Activated naive CD8-positive, alpha-beta T cell treated with anti-CD3 and anti-CD28 coated beads for 36 hours (primary cell): Measurements from ENCODE around the gene DMBX1. TPM values are rescaled to one million over a fixed set of nuclear protein-coding genes. Genes with fewer than 3 reads are reported as not detected.
A peak's percentile ranks its signal among the peaks of the same experiment; 100 is the strongest.

ENCODE experiments used
- DNase-seq: peaks from one replicate; pipeline ENCODE4 v3.0.0; 2021
- H3K27ac Mint-ChIP-seq: one replicate; pipeline ENCODE4 v1.8.0; 2022; ENCODE audit warnings: mild to moderate bottlenecking, moderate library complexity, mixed read lengths
- H3K27me3 Mint-ChIP-seq: one replicate; pipeline ENCODE4 v1.8.0; 2022; ENCODE audit warnings: mild to moderate bottlenecking, mixed read lengths
- H3K36me3 Mint-ChIP-seq: one replicate; pipeline ENCODE4 v1.8.0; 2021; ENCODE audit warnings: mild to moderate bottlenecking, mixed read lengths
- H3K4me1 Mint-ChIP-seq: one replicate; pipeline ENCODE4 v1.8.0; 2021; ENCODE audit warnings: mixed read lengths
- H3K4me3 Mint-ChIP-seq: one replicate; pipeline ENCODE4 v1.8.0; 2022; ENCODE audit warnings: mild to moderate bottlenecking, moderate library complexity, mixed read lengths
- H3K9me3 Mint-ChIP-seq: one replicate; pipeline ENCODE4 v1.8.0; 2022; ENCODE audit warnings: mixed read lengths
- total RNA-seq, 2 experiments: library from RNA; stranded (reverse); gene quantifications; one replicate each; pipeline ENCODE4 v1.2.3, GENCODE V29; 2021

The DMBX1 gene
- total RNA-seq, 2 experiments from 2014 or later: not detected

- Mint-ChIP-seq H3K36me3 (no peaks in the 10 kb centered on the region), H3K4me1 (peaks cover 3% of the 10 kb centered on the region), H3K4me3 (no peak overlapping the region), H3K27ac (no peak overlapping the region), H3K9me3 (no peaks in the 10 kb centered on the region), H3K27me3 (peaks cover 44% of the 10 kb centered on the region)
- no peak for DNase-seq
Measured at GRCh38 chr1:46453449-46453848, 36.2 kb upstream of the DMBX1 start.

DNA sequence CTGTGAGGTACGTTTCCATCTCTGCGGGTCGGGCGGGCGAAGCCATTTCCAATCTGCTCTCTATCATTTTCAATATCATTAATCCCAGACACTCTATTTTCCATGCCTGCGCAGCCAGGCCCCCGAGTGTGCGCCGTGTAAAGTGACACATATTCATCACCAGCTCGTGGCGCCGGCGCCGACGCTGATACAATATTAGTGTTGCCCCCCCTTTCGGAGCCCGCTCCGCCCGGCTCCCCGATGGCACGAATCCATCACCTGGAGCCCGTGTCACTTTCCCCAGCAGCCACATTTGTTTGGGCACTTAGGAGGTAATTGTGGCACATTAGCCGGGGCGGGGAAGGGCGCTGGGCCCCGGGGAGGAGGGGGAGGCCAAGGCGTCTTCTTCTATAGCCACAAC is 33.7 kb upstream of the DMBX1 start:
- Mint-ChIP-seq H3K36me3 (no peaks in the 10 kb centered on the region), H3K4me1 (no peaks in the 10 kb centered on the region), H3K27me3 (peaks cover 36% of the 10 kb centered on the region), H3K27ac (no peak overlapping the region), H3K9me3 (no peaks in the 10 kb centered on the region), H3K4me3 (no peak overlapping the region)
- DNase-seq: no peak

DNA sequence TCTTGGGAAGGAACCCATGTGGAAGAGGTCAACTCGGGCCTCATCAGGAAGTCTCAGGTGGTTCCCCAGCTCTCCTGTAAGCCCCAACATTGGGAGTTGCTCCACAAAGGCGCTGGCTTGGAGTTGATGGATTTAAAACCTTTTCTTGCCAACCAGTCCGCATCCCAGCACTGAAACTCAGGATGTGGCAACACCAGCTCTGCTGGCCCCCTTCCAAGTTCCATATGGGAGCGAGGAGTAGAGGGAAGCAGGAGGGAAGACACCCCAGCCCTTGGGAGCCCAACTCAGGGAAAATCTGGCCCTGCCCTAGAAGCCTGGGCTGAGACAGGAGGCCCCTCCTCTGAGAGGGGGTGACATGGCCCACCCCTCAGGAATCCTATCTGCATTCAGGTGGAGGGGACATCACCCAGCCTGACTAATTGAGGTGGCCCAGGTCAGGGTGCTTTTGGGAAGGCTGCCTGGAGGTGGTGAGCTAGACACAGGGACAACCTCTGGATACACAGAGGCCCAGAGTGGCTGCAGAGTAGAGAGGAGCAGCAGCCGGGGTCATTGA is 33.1 kb upstream of the DMBX1 start:
- Mint-ChIP-seq H3K27me3 (peaks cover 33% of the 10 kb centered on the region), H3K4me1 (no peaks in the 10 kb centered on the region), H3K36me3 (no peaks in the 10 kb centered on the region), H3K4me3 (no peak overlapping the region), H3K27ac (no peak overlapping the region), H3K9me3 (no peaks in the 10 kb centered on the region)
- DNase-seq: no peak

GRCh38 chr1:46457178-46457577 is 32.5 kb upstream of the DMBX1 start:
- Mint-ChIP-seq H3K4me3 (no peak overlapping the region), H3K27ac (no peak overlapping the region), H3K9me3 (no peaks in the 10 kb centered on the region), H3K27me3 (peaks cover 27% of the 10 kb centered on the region), H3K4me1 (no peaks in the 10 kb centered on the region), H3K36me3 (no peaks in the 10 kb centered on the region)
- DNase-seq: no peak

DNA sequence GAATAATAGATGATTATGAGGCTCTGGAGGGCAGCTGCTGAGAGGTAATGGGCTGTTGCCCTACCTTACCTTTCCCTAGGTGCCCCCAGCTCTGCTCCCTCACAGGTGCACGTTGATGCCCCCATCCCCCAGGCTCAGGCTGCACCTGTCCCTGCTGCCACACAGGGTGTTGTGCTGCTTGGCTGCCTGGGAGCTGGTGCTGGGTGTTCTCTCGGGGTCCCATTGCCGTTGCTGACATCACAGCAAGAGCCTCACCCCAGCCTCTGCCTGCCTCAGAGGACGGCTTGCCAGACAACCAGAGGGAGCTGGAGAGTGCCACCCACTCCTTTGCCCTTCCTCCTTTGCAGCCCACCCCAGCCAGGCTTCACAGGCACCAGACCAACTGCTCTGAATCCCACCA is 31.4 kb upstream of the DMBX1 start:
- H3K4me1 Mint-ChIP-seq: no peaks in the 10 kb centered on the region
- no peaks in the 10 kb centered on the region for H3K9me3 Mint-ChIP-seq
- no peak overlapping the region for H3K27ac Mint-ChIP-seq
- H3K36me3 Mint-ChIP-seq: no peaks in the 10 kb centered on the region
- no peak overlapping the region for H3K4me3 Mint-ChIP-seq
- H3K27me3 Mint-ChIP-seq: peaks cover 26% of the 10 kb centered on the region
- DNase-seq: no peak

GRCh38 chr1:46458846-46459245 is 30.8 kb upstream of the DMBX1 start:
- Mint-ChIP-seq H3K36me3 (no peaks in the 10 kb centered on the region), H3K27me3 (peaks cover 29% of the 10 kb centered on the region), H3K9me3 (no peaks in the 10 kb centered on the region), H3K27ac (no peak overlapping the region), H3K4me3 (no peak overlapping the region), H3K4me1 (no peaks in the 10 kb centered on the region)
- no peak for DNase-seq

DNA sequence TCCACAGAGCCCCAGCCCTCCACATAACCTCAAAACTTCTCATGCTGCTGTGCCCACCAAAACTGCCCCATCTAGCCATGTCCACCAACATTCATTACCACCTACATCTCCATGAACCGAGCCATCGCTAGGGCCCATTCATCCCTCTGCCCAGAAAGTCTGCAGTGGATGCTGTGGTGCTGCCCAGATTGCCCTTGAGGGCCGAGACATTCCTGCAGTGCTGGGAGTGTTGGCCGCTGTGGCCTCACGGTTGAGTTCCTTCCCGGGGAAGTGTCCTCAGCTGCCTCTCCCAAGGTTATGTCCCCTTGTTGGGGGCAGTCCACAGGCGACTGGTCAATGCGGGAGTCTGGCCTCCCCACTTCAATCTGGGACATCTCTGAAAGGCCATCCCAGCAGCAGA is 30.3 kb upstream of the DMBX1 start:
- Mint-ChIP-seq H3K9me3 (no peaks in the 10 kb centered on the region), H3K27ac (no peak overlapping the region), H3K27me3 (peaks cover 33% of the 10 kb centered on the region), H3K36me3 (no peaks in the 10 kb centered on the region), H3K4me1 (no peaks in the 10 kb centered on the region), H3K4me3 (no peak overlapping the region)
- no peak for DNase-seq

DNA sequence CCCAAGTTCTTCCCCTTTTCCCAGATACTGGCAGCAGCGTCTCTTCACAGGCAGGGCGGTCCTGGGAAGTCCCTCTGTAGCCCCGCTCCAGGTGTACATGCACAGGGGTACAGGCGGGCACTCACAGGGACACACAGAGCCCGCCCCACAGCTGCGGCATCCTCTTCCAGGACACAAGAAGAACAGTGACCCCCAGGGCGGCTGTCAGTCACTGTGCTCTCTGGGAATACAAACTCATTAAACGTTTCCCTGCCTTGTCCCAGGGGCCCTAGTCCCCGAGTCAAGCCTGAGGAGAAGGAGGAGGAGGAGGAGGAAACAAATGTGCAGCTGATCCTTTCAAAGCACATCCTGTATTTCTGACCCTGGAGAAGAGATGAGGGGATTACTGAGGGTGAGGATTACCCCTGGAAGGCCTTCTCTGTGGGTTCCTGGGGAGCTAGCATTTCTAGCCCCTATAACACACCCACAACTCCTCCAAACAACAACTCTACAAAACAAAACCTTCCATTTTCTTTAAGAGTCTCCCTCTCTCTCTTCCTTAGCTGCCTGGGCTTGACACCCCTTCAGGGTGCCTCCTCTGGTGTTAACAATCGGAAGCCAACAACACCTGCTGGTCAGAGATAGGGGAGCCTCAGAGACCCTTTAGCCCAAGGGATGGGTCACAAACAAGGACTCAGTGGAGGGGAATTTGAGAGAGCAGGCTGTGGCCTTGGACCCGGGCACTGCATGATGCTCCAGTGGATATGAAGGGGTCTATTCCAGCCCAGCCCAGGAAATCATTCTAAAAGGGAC is 28.4 kb upstream of the DMBX1 start:
- Mint-ChIP-seq H3K36me3 (no peaks in the 10 kb centered on the region), H3K9me3 (no peaks in the 10 kb centered on the region), H3K4me1 (peaks cover 4% of the 10 kb centered on the region), H3K27ac (no peak overlapping the region), H3K4me3 (no peak overlapping the region), H3K27me3 (peaks cover 39% of the 10 kb centered on the region)
- DNase-seq: no peak

GRCh38 chr1:46461809-46462448 is 27.7 kb upstream of the DMBX1 start:
- DNase-seq: no peak
- no peaks in the 10 kb centered on the region for H3K36me3 Mint-ChIP-seq
- no peaks in the 10 kb centered on the region for H3K9me3 Mint-ChIP-seq
- no peak overlapping the region for H3K27ac Mint-ChIP-seq
- peaks cover 6% of the 10 kb centered on the region for H3K4me1 Mint-ChIP-seq
- H3K4me3 Mint-ChIP-seq: no peak overlapping the region
- peaks cover 43% of the 10 kb centered on the region for H3K27me3 Mint-ChIP-seq

GRCh38 chr1:46464013-46464548 is 25.6 kb upstream of the DMBX1 start:
- no peaks in the 10 kb centered on the region for H3K36me3 Mint-ChIP-seq
- H3K4me3 Mint-ChIP-seq: no peak overlapping the region
- no peaks in the 10 kb centered on the region for H3K9me3 Mint-ChIP-seq
- no peak for DNase-seq
- H3K4me1 Mint-ChIP-seq: peaks cover 9% of the 10 kb centered on the region
- H3K27me3 Mint-ChIP-seq: peaks cover 58% of the 10 kb centered on the region
- H3K27ac Mint-ChIP-seq: no peak overlapping the region

DNA sequence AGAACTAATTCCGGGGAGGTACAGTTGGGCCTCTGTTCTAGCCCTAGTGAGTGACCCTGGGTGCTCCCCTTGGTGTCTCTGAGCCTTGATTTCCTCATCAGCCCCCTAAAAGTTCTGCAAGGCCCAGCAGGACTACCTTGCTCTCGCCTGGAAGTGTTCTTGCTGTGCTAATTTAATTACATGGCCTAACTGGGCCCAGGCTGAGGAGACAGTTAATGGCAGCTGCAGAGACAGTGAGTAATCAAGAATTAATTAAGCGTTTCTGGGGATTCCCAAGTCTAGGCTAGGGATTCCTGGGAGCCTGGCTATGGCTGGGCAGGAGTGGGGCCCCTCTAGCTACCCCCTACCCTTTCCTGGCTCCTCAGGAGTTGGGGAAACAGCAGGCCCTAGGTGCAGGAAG is 24.7 kb upstream of the DMBX1 start:
- H3K9me3 Mint-ChIP-seq: no peaks in the 10 kb centered on the region
- H3K27me3 Mint-ChIP-seq: peaks cover 53% of the 10 kb centered on the region
- no peak for DNase-seq
- no peak overlapping the region for H3K4me3 Mint-ChIP-seq
- no peak overlapping the region for H3K27ac Mint-ChIP-seq
- peaks cover 9% of the 10 kb centered on the region for H3K4me1 Mint-ChIP-seq
- no peaks in the 10 kb centered on the region for H3K36me3 Mint-ChIP-seq

GRCh38 chr1:46465981-46466476 is 23.6 kb upstream of the DMBX1 start:
- H3K9me3 Mint-ChIP-seq: no peaks in the 10 kb centered on the region
- peak overlapping the region; percentile 63 for H3K4me3 Mint-ChIP-seq
- H3K27ac Mint-ChIP-seq: no peak overlapping the region
- H3K27me3 Mint-ChIP-seq: peaks cover 47% of the 10 kb centered on the region
- H3K36me3 Mint-ChIP-seq: no peaks in the 10 kb centered on the region
- no peak for DNase-seq
- H3K4me1 Mint-ChIP-seq: peaks cover 9% of the 10 kb centered on the region

GRCh38 chr1:46466477-46467182 is 23.0 kb upstream of the DMBX1 start:
- H3K4me1 Mint-ChIP-seq: peaks cover 9% of the 10 kb centered on the region
- peak overlapping the region; percentile 70 for H3K4me3 Mint-ChIP-seq
- no peaks in the 10 kb centered on the region for H3K9me3 Mint-ChIP-seq
- H3K27me3 Mint-ChIP-seq: peaks cover 50% of the 10 kb centered on the region
- H3K27ac Mint-ChIP-seq: no peak overlapping the region
- no peak for DNase-seq
- no peaks in the 10 kb centered on the region for H3K36me3 Mint-ChIP-seq

DNA sequence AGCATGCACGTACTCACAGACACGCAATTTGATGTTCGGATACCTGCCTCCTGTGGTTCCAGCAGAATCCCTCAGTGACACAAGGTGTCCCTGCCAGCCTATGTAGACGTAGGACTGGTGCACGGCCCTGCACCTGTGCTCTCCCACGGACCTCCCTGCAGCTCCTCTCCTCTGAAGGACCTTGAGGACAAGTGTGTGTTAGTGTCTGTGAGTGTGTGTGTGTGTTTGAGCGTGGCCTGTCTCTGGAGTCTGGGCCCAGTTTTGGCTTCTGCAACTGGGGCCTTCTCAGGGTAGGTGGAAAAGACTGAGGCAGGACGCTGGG is 22.5 kb upstream of the DMBX1 start:
- peak overlapping the region; percentile 70 for H3K4me3 Mint-ChIP-seq
- peaks cover 9% of the 10 kb centered on the region for H3K4me1 Mint-ChIP-seq
- no peaks in the 10 kb centered on the region for H3K36me3 Mint-ChIP-seq
- no peak overlapping the region for H3K27ac Mint-ChIP-seq
- H3K27me3 Mint-ChIP-seq: peaks cover 50% of the 10 kb centered on the region
- DNase-seq: no peak
- H3K9me3 Mint-ChIP-seq: no peaks in the 10 kb centered on the region

DNA sequence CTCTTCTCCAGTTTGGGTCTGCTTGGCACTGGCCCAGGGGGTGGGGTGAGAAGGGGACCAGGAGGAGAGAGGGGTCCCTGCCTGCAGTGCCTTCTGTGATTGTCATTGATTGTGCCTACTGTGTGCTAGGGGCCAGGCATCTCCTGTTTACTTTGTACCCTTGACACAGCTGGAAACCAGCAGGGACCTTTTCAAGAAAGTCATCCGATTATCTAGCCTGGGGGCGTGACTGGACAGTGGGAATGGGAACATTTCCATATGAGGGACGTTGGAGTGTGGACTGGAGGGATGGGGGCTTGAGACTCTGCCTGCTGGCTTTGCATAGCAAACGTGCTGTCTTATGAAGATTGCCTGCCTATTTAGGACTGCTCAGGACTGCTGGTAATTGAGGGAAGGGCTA is 19.8 kb upstream of the DMBX1 start:
- H3K4me1 Mint-ChIP-seq: peaks cover 9% of the 10 kb centered on the region
- DNase-seq: no peak
- H3K4me3 Mint-ChIP-seq: no peak overlapping the region
- H3K36me3 Mint-ChIP-seq: no peaks in the 10 kb centered on the region
- peaks cover 45% of the 10 kb centered on the region for H3K27me3 Mint-ChIP-seq
- no peak overlapping the region for H3K27ac Mint-ChIP-seq
- H3K9me3 Mint-ChIP-seq: no peaks in the 10 kb centered on the region
